ENCODE results near the gene SGK2.
"Not testable (repeated sequence)": the region's sequence is repeated elsewhere in the genome, so short reads cannot be mapped to it uniquely, and the experiment has no call there.

The SGK2 gene

GRCh38 chr20:43590392-43591303 is 31.8 kb downstream of the SGK2 start, which contains the start of gene IFT52:
Gene IFT52 (plus strand): TSS chr20:43590937. CDS start chr20:43594699, 3,762 bp downstream.
- peak; percentile 80 to 87 for DNase-seq (ENCODE audit: low read depth in 2 of 2)

GRCh38 chr20:43601960-43602359 is 43.1 kb downstream of the SGK2 start:
- DNase-seq (ENCODE audit: low read depth in 2 of 2), result not testable (repeated sequence)

GRCh38 chr20:43603124-43603523 is 44.3 kb downstream of the SGK2 start:
- no peak for DNase-seq (ENCODE audit: low read depth in 2 of 2)

- no peak for DNase-seq (ENCODE audit: low read depth in 2 of 2)
Observed at GRCh38 chr20:43605715-43606114, 46.9 kb downstream of the SGK2 start.

GRCh38 chr20:43607278-43607677 is 48.5 kb downstream of the SGK2 start:
- not testable (repeated sequence) for DNase-seq (ENCODE audit: low read depth in 2 of 2)

- no peak for DNase-seq (ENCODE audit: low read depth in 2 of 2)
Observed at GRCh38 chr20:43631598-43631997, 72.8 kb downstream of the SGK2 start.

All from stimulated activated CD4-positive, alpha-beta T cell treated with anti-CD3 and anti-CD28 coated beads, Interleukin-4, amount 100 ng/mL, for 48 hours (primary cell).